GM19467 (cell line): ENCODE data around the gene SNX15.
A peak's percentile ranks its signal among the peaks of the same experiment; 100 is the strongest.

Source experiments
- ATAC-seq: cut with Tn5 transposase; IDR thresholded peaks from one replicate; pipeline ENCODE4 v1.9.1; 2021; ENCODE audit warnings: mild to moderate bottlenecking, moderate library complexity; ENCODE audit not compliant: unreplicated experiment

The SNX15 gene

GRCh38 chr11:65083834-65084597, 56.8 kb downstream of the SNX15 start, which contains the start of the genes CDCA5 and ZFPL1:
TSS of gene CDCA5 (minus strand) at chr11:65084040. CDS start at chr11:65083978, 62 bp downstream.
TSS of gene ZFPL1 (plus strand) at chr11:65084222. CDS start at chr11:65084699, 477 bp downstream.
- peak; percentile 65 for ATAC-seq

GRCh38 chr11:65084598-65085375, 57.5 kb downstream of the SNX15 start:
- peak; percentile 1 for ATAC-seq

GRCh38 chr11:65085446-65085845, 58.2 kb downstream of the SNX15 start:
- ATAC-seq: no peak

DNA sequence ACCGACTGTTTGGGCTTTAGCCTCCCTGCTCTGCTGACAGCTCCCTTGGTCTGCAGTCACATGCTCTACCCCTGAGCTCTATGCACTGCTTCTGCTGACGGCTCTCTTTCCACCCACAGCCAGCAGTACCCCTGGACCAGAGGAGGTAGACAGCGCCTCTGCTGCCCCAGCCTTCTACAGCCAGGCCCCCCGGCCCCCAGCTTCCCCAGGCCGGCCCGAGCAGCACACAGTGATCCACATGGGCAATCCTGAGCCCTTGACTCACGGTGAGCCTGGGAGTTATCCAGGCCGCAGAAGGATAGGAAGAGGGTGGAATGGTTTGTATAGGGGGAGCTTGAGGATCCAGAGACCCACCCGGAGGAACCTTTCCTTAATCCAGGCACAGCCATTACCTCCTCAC, 59.6 kb downstream of the SNX15 start:
- no peak for ATAC-seq

DNA sequence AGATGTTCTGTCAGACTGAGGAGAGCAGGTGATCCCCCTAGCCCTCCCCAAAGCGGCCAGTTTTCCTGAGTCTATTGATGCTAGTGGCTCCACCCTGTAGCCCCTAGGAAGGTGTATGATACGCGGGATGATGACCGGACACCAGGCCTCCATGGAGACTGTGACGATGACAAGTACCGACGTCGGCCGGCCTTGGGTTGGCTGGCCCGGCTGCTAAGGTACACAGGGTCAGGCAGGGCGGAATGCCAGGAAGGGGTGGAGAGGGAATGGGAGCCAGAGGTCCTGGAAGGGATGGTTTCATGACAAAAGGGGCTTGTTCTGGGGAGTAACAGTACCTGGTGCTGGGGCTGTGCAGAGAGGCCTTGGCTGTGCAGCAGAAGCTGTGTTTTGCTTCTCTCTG, 60.0 kb downstream of the SNX15 start:
- no peak for ATAC-seq

DNA sequence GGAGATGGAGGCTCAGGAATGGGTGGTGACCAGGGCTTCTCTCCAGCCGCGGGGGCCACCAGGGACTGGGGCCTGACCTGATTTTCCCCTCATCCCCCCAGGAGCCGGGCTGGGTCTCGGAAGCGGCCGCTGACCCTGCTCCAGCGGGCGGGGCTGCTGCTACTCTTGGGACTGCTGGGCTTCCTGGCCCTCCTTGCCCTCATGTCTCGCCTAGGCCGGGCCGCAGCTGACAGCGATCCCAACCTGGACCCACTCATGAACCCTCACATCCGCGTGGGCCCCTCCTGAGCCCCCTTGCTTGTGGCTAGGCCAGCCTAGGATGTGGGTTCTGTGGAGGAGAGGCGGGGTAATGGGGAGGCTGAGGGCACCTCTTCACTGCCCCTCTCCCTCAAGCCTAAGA, 60.6 kb downstream of the SNX15 start:
- no peak for ATAC-seq

- ATAC-seq: no peak
Observed at GRCh38 chr11:65089621-65090020, 62.4 kb downstream of the SNX15 start.
